VCaP (cell line): ENCODE results near the gene TM6SF1.

Experiments
- H3K27ac ChIP-seq: fragments of 450-650 bp; 2 replicates; pipeline ENCODE4 v1.5.1; 2017
- TF ChIP-seq, protein P1 (sequence below): fragments of 450-650 bp; conservative IDR thresholded peaks from 2 replicates; pipeline ENCODE4 v1.5.1; 2017; ENCODE audit warnings: mild to moderate bottlenecking, moderate library complexity

Gene TM6SF1

GRCh38 chr15:83170474-83171165 is 63.2 kb downstream of the TM6SF1 start:
- no peak overlapping the region for H3K27ac ChIP-seq
- TF ChIP-seq, protein P1, sequence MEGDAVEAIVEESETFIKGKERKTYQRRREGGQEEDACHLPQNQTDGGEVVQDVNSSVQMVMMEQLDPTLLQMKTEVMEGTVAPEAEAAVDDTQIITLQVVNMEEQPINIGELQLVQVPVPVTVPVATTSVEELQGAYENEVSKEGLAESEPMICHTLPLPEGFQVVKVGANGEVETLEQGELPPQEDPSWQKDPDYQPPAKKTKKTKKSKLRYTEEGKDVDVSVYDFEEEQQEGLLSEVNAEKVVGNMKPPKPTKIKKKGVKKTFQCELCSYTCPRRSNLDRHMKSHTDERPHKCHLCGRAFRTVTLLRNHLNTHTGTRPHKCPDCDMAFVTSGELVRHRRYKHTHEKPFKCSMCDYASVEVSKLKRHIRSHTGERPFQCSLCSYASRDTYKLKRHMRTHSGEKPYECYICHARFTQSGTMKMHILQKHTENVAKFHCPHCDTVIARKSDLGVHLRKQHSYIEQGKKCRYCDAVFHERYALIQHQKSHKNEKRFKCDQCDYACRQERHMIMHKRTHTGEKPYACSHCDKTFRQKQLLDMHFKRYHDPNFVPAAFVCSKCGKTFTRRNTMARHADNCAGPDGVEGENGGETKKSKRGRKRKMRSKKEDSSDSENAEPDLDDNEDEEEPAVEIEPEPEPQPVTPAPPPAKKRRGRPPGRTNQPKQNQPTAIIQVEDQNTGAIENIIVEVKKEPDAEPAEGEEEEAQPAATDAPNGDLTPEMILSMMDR, result no peak

- no peak overlapping the region for H3K27ac ChIP-seq
- TF ChIP-seq, protein P1, result no peak
Measured at GRCh38 chr15:83174891-83175290, 67.4 kb downstream of the TM6SF1 start.

- TF ChIP-seq, protein P1, result no peak
- H3K27ac ChIP-seq, result no peak overlapping the region
Measured at GRCh38 chr15:83178390-83178789, 70.9 kb downstream of the TM6SF1 start.

GRCh38 chr15:83178869-83179325 is 71.5 kb downstream of the TM6SF1 start:
- TF ChIP-seq, protein P1, result no peak
- H3K27ac ChIP-seq, result no peak overlapping the region

DNA sequence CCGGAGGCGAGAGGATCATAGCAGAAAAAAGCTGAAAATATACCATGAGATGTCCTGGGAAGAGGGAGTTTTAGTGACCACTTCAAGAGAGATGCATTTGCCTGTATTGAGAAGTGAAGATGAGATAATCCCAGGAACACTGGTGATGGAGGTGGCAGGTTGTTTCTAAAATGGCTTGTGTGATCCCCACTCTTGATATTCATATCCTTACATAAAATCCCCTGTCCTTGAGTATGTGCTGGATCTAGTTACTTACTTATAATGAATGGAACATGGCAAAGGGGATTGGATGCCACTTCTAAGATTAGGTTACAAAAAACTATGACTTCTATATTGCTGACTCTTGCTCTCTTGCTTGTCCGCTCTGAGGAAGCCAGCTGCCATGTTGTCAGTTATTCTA is 78.1 kb downstream of the TM6SF1 start:
- H3K27ac ChIP-seq, result no peak overlapping the region
- TF ChIP-seq, protein P1, result no peak
